Activated T-helper 1 cell treated with anti-CD3 and anti-CD28 coated beads, Interleukin-12 subunit alpha, Interleukin-12 subunit beta, Interleukin-2, Interleukin-4 antibody, amounts not matched to agents 30 ng/mL and 10 ng/mL and 1 ng/mL, durations not matched to agents 14 hours and 24 hours and 36 hours (primary cell): ENCODE measurements around the gene TNNC2. TPM values are rescaled to one million over a fixed set of nuclear protein-coding genes. Genes with fewer than 3 reads are reported as not detected.
A peak's percentile ranks its signal among the peaks of the same experiment; 100 is the strongest.

Source experiments
- DNase-seq: peaks from one replicate; pipeline ENCODE4 v3.0.0; 2021; ENCODE audit warnings: low spot score
- H3K27ac Mint-ChIP-seq: one replicate; pipeline ENCODE4 v1.8.0; 2021; ENCODE audit warnings: mild to moderate bottlenecking, mixed read lengths
- H3K27me3 Mint-ChIP-seq: one replicate; pipeline ENCODE4 v1.8.0; 2022; ENCODE audit warnings: mild to moderate bottlenecking, moderate library complexity, mixed read lengths; ENCODE audit not compliant: insufficient read depth
- H3K36me3 Mint-ChIP-seq: one replicate; pipeline ENCODE4 v1.8.0; 2021; ENCODE audit warnings: low read depth, mixed read lengths
- H3K4me1 Mint-ChIP-seq: one replicate; pipeline ENCODE4 v1.8.0; 2021; ENCODE audit warnings: low read depth, mixed read lengths
- H3K4me3 Mint-ChIP-seq: one replicate; pipeline ENCODE4 v1.8.0; 2021; ENCODE audit warnings: mild to moderate bottlenecking, moderate library complexity, mixed read lengths
- H3K9me3 Mint-ChIP-seq: one replicate; pipeline ENCODE4 v1.8.0; 2021; ENCODE audit warnings: mixed read lengths
- intact Hi-C: fragments of 100-400 bp; cut with micrococcal nuclease; formaldehyde crosslinking; loops from one replicate; pipeline ENCODE4 v1.15.1; 2024
- total RNA-seq: library from RNA; stranded (reverse); gene quantifications from 2 replicates; pipeline ENCODE4 v1.2.3, GENCODE V29; 2022

TNNC2 gene
- total RNA-seq, 1 donor from 2014 or later: not detected

- intact Hi-C loops: loop anchor here (5.0 kb wide), 1 partner anchor 498 kb away; the partner anchor contains the start of gene SYS1
- H3K36me3 Mint-ChIP-seq: peaks cover 15% of the 10 kb centered on the region
- H3K27ac Mint-ChIP-seq: no peak overlapping the region
- peaks cover 33% of the 10 kb centered on the region for H3K4me1 Mint-ChIP-seq
- no peaks in the 10 kb centered on the region for H3K9me3 Mint-ChIP-seq
- H3K27me3 Mint-ChIP-seq: no peaks in the 10 kb centered on the region
- H3K4me3 Mint-ChIP-seq: no peak overlapping the region
- no peak for DNase-seq
Observed at GRCh38 chr20:45859916-45860315, 32.8 kb upstream of the TNNC2 start.

GRCh38 chr20:45857882-45858216 lies 30.7 kb upstream of the TNNC2 start:
- intact Hi-C loops: loop anchor here (1.0 to 5.0 kb wide), 10 partner anchors 23 to 496 kb away; partner anchors contain the start of genes CTSA, DNTTIP1, NEURL2 and PIGT
- no peak for DNase-seq
- Mint-ChIP-seq H3K4me3 (peak overlapping the region; percentile 97), H3K27me3 (no peaks in the 10 kb centered on the region), H3K4me1 (peaks cover 33% of the 10 kb centered on the region), H3K9me3 (no peaks in the 10 kb centered on the region), H3K27ac (peak overlapping the region; percentile 98), H3K36me3 (peaks cover 19% of the 10 kb centered on the region)

GRCh38 chr20:45857114-45857881 lies 30.2 kb upstream of the TNNC2 start, which contains the start of the genes ACOT8 and ZSWIM3:
Gene ACOT8, minus strand, starts transcription at chr20:45857392. Its CDS starts 77 bp downstream, at chr20:45857315.
Gene ZSWIM3, plus strand, starts transcription at chr20:45857614. Its CDS starts 212 bp downstream, at chr20:45857826.
- intact Hi-C loops: loop anchor here (1.0 to 5.0 kb wide), 10 partner anchors 23 to 495 kb away; partner anchors contain the start of genes CTSA, DNTTIP1, NEURL2 and PIGT
- Mint-ChIP-seq H3K36me3 (peaks cover 21% of the 10 kb centered on the region), H3K4me3 (peak within 1 kb of the TSS; percentile 97), H3K27me3 (no peaks in the 10 kb centered on the region), H3K4me1 (peaks cover 33% of the 10 kb centered on the region), H3K27ac (peak within 1 kb of the TSS; percentile 98), H3K9me3 (no peaks in the 10 kb centered on the region)
- peak; percentile 95 for DNase-seq

- Mint-ChIP-seq H3K4me1 (peaks cover 23% of the 10 kb centered on the region), H3K27ac (no peak overlapping the region), H3K27me3 (no peaks in the 10 kb centered on the region), H3K9me3 (no peaks in the 10 kb centered on the region), H3K36me3 (peaks cover 27% of the 10 kb centered on the region), H3K4me3 (no peak overlapping the region)
- intact Hi-C loops: no loop called here
- no peak for DNase-seq
Observed at GRCh38 chr20:45853484-45853883, 26.4 kb upstream of the TNNC2 start.

- no peaks in the 10 kb centered on the region for H3K9me3 Mint-ChIP-seq
- peaks cover 11% of the 10 kb centered on the region for H3K4me1 Mint-ChIP-seq
- H3K4me3 Mint-ChIP-seq: no peak overlapping the region
- H3K27ac Mint-ChIP-seq: no peak overlapping the region
- peaks cover 24% of the 10 kb centered on the region for H3K36me3 Mint-ChIP-seq
- intact Hi-C loops: no loop called here
- no peak for DNase-seq
- no peaks in the 10 kb centered on the region for H3K27me3 Mint-ChIP-seq
Observed at GRCh38 chr20:45852326-45852725, 25.2 kb upstream of the TNNC2 start.

GRCh38 chr20:45851501-45851900 lies 24.4 kb upstream of the TNNC2 start:
- H3K4me3 Mint-ChIP-seq: no peak overlapping the region
- H3K36me3 Mint-ChIP-seq: peaks cover 23% of the 10 kb centered on the region
- no peaks in the 10 kb centered on the region for H3K9me3 Mint-ChIP-seq
- no peak for DNase-seq
- H3K27me3 Mint-ChIP-seq: no peaks in the 10 kb centered on the region
- intact Hi-C loops: no loop called here
- H3K4me1 Mint-ChIP-seq: peaks cover 8% of the 10 kb centered on the region
- H3K27ac Mint-ChIP-seq: no peak overlapping the region

- Mint-ChIP-seq H3K27me3 (no peaks in the 10 kb centered on the region), H3K36me3 (peaks cover 27% of the 10 kb centered on the region)
Observed at GRCh38 chr20:45850926-45851325, 23.8 kb upstream of the TNNC2 start.

GRCh38 chr20:45850238-45850637 lies 23.1 kb upstream of the TNNC2 start:
- peaks cover 27% of the 10 kb centered on the region for H3K36me3 Mint-ChIP-seq
- H3K9me3 Mint-ChIP-seq: no peaks in the 10 kb centered on the region
- no peak overlapping the region for H3K4me3 Mint-ChIP-seq
- no peaks in the 10 kb centered on the region for H3K27me3 Mint-ChIP-seq
- DNase-seq: no peak
- intact Hi-C loops: no loop called here
- H3K4me1 Mint-ChIP-seq: no peaks in the 10 kb centered on the region
- H3K27ac Mint-ChIP-seq: no peak overlapping the region

More at GRCh38 chr20:45850926-45851325, 23.8 kb upstream of the TNNC2 start:
- intact Hi-C loops: no loop called here
- no peak for DNase-seq
- Mint-ChIP-seq H3K9me3 (no peaks in the 10 kb centered on the region), H3K4me1 (peaks cover 2% of the 10 kb centered on the region), H3K27ac (no peak overlapping the region), H3K4me3 (no peak overlapping the region)

- H3K9me3 Mint-ChIP-seq: no peaks in the 10 kb centered on the region
- intact Hi-C loops: no loop called here
- no peak overlapping the region for H3K4me3 Mint-ChIP-seq
- no peak overlapping the region for H3K27ac Mint-ChIP-seq
- DNase-seq: no peak
- no peaks in the 10 kb centered on the region for H3K4me1 Mint-ChIP-seq
- H3K36me3 Mint-ChIP-seq: peaks cover 29% of the 10 kb centered on the region
- no peaks in the 10 kb centered on the region for H3K27me3 Mint-ChIP-seq
Observed at GRCh38 chr20:45848969-45849582, 22.0 kb upstream of the TNNC2 start.

- no peaks in the 10 kb centered on the region for H3K4me1 Mint-ChIP-seq
- H3K9me3 Mint-ChIP-seq: no peaks in the 10 kb centered on the region
- no peak for DNase-seq
- H3K36me3 Mint-ChIP-seq: peaks cover 30% of the 10 kb centered on the region
- no peak overlapping the region for H3K4me3 Mint-ChIP-seq
- no peak overlapping the region for H3K27ac Mint-ChIP-seq
- H3K27me3 Mint-ChIP-seq: no peaks in the 10 kb centered on the region
- intact Hi-C loops: no loop called here
Observed at GRCh38 chr20:45848421-45848820, 21.3 kb upstream of the TNNC2 start.

GRCh38 chr20:45845452-45845851 lies 18.3 kb upstream of the TNNC2 start:
- Mint-ChIP-seq H3K9me3 (no peaks in the 10 kb centered on the region), H3K27ac (no peak overlapping the region), H3K36me3 (peaks cover 27% of the 10 kb centered on the region), H3K4me3 (no peak overlapping the region), H3K4me1 (no peaks in the 10 kb centered on the region), H3K27me3 (no peaks in the 10 kb centered on the region)
- intact Hi-C loops: no loop called here
- DNase-seq: no peak

GRCh38 chr20:45843506-45843905 lies 16.4 kb upstream of the TNNC2 start:
- no peak overlapping the region for H3K27ac Mint-ChIP-seq
- no peaks in the 10 kb centered on the region for H3K9me3 Mint-ChIP-seq
- intact Hi-C loops: no loop called here
- H3K27me3 Mint-ChIP-seq: no peaks in the 10 kb centered on the region
- DNase-seq: no peak
- no peak overlapping the region for H3K4me3 Mint-ChIP-seq
- no peaks in the 10 kb centered on the region for H3K4me1 Mint-ChIP-seq
- peaks cover 20% of the 10 kb centered on the region for H3K36me3 Mint-ChIP-seq

- no peaks in the 10 kb centered on the region for H3K27me3 Mint-ChIP-seq
- no peak overlapping the region for H3K4me3 Mint-ChIP-seq
- H3K36me3 Mint-ChIP-seq: peaks cover 20% of the 10 kb centered on the region
- no peak for DNase-seq
- no peak overlapping the region for H3K27ac Mint-ChIP-seq
- H3K9me3 Mint-ChIP-seq: no peaks in the 10 kb centered on the region
- intact Hi-C loops: no loop called here
- no peaks in the 10 kb centered on the region for H3K4me1 Mint-ChIP-seq
Observed at GRCh38 chr20:45842169-45842812, 15.2 kb upstream of the TNNC2 start.
